DMS 273 (cell line): ENCODE measurements around the gene GREM1.

Experiments used
- DNase-seq: peaks from one replicate; lab custom pipeline; 2025; ENCODE audit not compliant: unreplicated experiment; lab: John Stamatoyannopoulos, UW

The GREM1 gene

GRCh38 chr15:32717426-32718226 is at the start of gene GREM1:
GREM1 (plus strand) TSS chr15:32718004; CDS start chr15:32730691, 12,687 bp downstream.
- DNase-seq: peak; percentile 44

- no peak for DNase-seq
Measured at GRCh38 chr15:32668942-32669341, 48.9 kb upstream of the GREM1 start.

- no peak for DNase-seq
Measured at GRCh38 chr15:32669896-32670611, 47.8 kb upstream of the GREM1 start.

GRCh38 chr15:32670623-32671022 is 47.2 kb upstream of the GREM1 start:
- DNase-seq: no peak

- DNase-seq: no peak
Measured at GRCh38 chr15:32671339-32672325, 46.2 kb upstream of the GREM1 start.

- DNase-seq: no peak
Measured at GRCh38 chr15:32674681-32675080, 43.1 kb upstream of the GREM1 start.

- DNase-seq: no peak
Measured at GRCh38 chr15:32675466-32675865, 42.3 kb upstream of the GREM1 start.

- DNase-seq: peak; percentile 18
Measured at GRCh38 chr15:32676169-32676568, 41.6 kb upstream of the GREM1 start.

GRCh38 chr15:32677238-32677750 is 40.5 kb upstream of the GREM1 start:
- peak; percentile 15 for DNase-seq

- peak; percentile 3 for DNase-seq
Measured at GRCh38 chr15:32679298-32679690, 38.5 kb upstream of the GREM1 start.

GRCh38 chr15:32682569-32682968 is 35.2 kb upstream of the GREM1 start:
- no peak for DNase-seq

- no peak for DNase-seq
Measured at GRCh38 chr15:32682977-32683630, 34.7 kb upstream of the GREM1 start.

GRCh38 chr15:32683906-32684584 is 33.8 kb upstream of the GREM1 start:
- DNase-seq: no peak

GRCh38 chr15:32685576-32685975 is 32.2 kb upstream of the GREM1 start:
- DNase-seq: no peak

GRCh38 chr15:32687556-32687955 is 30.2 kb upstream of the GREM1 start:
- no peak for DNase-seq

- no peak for DNase-seq
Measured at GRCh38 chr15:32688151-32688639, 29.6 kb upstream of the GREM1 start.

- DNase-seq: no peak
Measured at GRCh38 chr15:32690941-32691688, 26.7 kb upstream of the GREM1 start.

GRCh38 chr15:32691689-32692038 is 26.1 kb upstream of the GREM1 start:
- no peak for DNase-seq

- no peak for DNase-seq
Measured at GRCh38 chr15:32692286-32692685, 25.5 kb upstream of the GREM1 start.
